Activated T-cell treated with anti-CD3 and anti-CD28 coated beads, Interleukin-2, amount 50 U/mL, for 4 hours (primary cell): Measurements from ENCODE around the gene RBM22. TPM values are rescaled to one million over a fixed set of nuclear protein-coding genes. Genes with fewer than 3 reads are reported as not detected.
"Not testable (repeated sequence)": the region's sequence is repeated elsewhere in the genome, so short reads cannot be mapped to it uniquely, and the experiment has no call there.

Source experiments
- ATAC-seq, 2 donors: fragments of 200-7000 bp; cut with Tn5 transposase; one replicate each; pipeline ENCODE4 v1.10.0; 2021
- DNase-seq: peaks from one replicate; pipeline ENCODE4 v3.0.0-alpha.2; 2020
- H3K27me3 Mint-ChIP-seq: one replicate; pipeline ENCODE4 v1.8.0; 2021; ENCODE audit warnings: low read depth, mixed read lengths
- H3K36me3 Mint-ChIP-seq: one replicate; pipeline ENCODE4 v1.8.0; 2022; ENCODE audit warnings: mixed read lengths; ENCODE audit not compliant: insufficient read depth
- H3K4me1 Mint-ChIP-seq: one replicate; pipeline ENCODE4 v1.8.0; 2021; ENCODE audit warnings: low read depth, mixed read lengths
- H3K4me3 Mint-ChIP-seq: one replicate; pipeline ENCODE4 v1.8.0; 2021; ENCODE audit warnings: mild to moderate bottlenecking, moderate library complexity, mixed read lengths
- H3K9me3 Mint-ChIP-seq: one replicate; pipeline ENCODE4 v1.8.0; 2021; ENCODE audit warnings: mixed read lengths
- total RNA-seq, 3 donors: library from RNA; stranded (reverse); gene quantifications; one replicate each; pipeline ENCODE4 v1.2.1, GENCODE V29; 2021

RBM22 gene
- 10 to 100 TPM; 81.6 to 92.7 (median 86.5) TPM for total RNA-seq

DNA sequence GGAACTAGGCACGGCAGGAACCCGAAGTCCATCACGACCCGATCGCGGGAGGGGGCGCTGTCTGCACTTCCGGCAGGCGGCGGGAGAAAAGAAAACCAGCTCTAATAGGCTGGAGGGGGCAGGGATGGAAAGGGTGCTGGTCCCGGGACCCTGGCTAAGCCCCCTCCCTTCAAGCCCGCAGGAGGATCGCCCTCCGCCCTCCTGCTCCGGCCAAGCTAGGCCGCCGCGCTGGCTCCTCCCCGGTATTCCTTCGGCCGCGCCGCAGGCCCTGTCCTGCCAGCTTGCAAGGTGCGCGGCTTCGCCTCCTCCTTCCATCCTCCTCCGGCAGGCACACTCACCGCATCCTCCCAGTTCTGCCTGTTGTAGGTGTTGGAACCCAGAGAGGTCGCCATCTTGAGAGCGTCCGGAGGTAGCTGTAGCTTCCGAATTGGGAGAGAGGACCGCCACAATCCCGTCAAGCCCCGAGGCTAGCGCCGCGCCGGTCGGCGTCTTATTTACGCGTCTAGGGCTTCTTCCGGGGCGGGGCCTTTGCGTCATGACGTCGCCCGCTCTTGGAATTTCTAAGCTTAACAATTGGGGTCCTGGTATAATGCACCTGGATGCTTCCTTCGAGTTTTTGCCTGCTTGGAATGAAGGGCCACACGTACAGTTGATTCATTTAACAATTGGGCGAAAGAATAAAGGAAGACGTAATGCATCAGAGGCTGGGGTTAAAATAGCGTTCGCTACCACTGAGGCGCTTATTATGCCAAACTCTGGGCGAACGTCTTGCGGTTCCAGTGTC lies at the start of gene RBM22:
Gene RBM22 (minus strand): TSS at position 469 of the 784 bp plus-strand sequence. CDS start 77 bp downstream, at position 392.
- H3K4me3 Mint-ChIP-seq: no peak within 1 kb of the TSS
- DNase-seq: peak; percentile 87
- no peaks in the 10 kb centered on the region for H3K27me3 Mint-ChIP-seq
- peak; percentile 94 to 97 for ATAC-seq
- no peaks in the 10 kb centered on the region for H3K9me3 Mint-ChIP-seq
- peaks cover 25% of the 10 kb centered on the region for H3K36me3 Mint-ChIP-seq
- H3K4me1 Mint-ChIP-seq: peaks cover 9% of the 10 kb centered on the region

DNA sequence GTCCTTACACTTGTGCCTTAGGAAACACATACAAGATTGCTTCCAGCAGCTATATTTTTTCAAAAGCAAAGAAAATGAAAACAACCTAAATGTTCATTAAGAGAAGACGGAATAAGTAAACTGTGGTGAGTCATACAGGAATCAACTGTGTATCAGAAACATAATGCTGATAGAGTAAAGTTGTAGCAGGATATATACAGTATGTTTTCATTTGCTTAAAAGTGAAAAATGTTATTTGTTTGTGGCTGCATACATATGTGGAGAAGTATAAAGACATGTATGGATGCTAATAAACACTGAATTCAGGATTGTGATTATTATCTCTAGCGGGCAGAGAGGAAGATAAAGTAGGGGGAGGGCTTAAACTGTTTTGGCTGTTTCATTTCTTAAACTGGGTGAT lies 49.6 kb upstream of the RBM22 start:
- H3K4me3 Mint-ChIP-seq: no peak overlapping the region
- peaks cover 48% of the 10 kb centered on the region for H3K36me3 Mint-ChIP-seq
- ATAC-seq (no peak), DNase-seq (no peak)
- no peaks in the 10 kb centered on the region for H3K27me3 Mint-ChIP-seq
- H3K4me1 Mint-ChIP-seq: peaks cover 45% of the 10 kb centered on the region
- no peaks in the 10 kb centered on the region for H3K9me3 Mint-ChIP-seq

DNA sequence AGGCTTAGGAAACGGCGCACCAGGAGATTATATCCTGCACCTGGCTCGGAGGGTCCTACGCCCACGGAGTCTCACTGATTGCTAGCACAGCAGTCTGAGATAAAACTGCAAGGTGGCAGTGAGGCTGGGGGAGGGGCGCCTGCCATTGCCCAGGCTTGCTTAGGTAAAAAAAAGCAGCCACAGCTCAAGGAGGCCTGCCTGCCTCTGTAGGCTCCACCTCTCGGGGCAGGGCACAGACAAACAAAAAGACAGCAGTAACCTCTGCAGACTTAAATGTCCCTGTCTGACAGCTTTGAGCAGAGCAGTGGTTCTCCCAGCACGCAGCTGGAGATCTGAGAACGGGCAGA lies 42.3 kb upstream of the RBM22 start:
- not testable (repeated sequence) for ATAC-seq, H3K9me3 Mint-ChIP-seq, DNase-seq, H3K4me3 Mint-ChIP-seq, H3K27me3 Mint-ChIP-seq
- peaks cover 67% of the 10 kb centered on the region for H3K4me1 Mint-ChIP-seq
- H3K36me3 Mint-ChIP-seq: peaks cover 38% of the 10 kb centered on the region

DNA sequence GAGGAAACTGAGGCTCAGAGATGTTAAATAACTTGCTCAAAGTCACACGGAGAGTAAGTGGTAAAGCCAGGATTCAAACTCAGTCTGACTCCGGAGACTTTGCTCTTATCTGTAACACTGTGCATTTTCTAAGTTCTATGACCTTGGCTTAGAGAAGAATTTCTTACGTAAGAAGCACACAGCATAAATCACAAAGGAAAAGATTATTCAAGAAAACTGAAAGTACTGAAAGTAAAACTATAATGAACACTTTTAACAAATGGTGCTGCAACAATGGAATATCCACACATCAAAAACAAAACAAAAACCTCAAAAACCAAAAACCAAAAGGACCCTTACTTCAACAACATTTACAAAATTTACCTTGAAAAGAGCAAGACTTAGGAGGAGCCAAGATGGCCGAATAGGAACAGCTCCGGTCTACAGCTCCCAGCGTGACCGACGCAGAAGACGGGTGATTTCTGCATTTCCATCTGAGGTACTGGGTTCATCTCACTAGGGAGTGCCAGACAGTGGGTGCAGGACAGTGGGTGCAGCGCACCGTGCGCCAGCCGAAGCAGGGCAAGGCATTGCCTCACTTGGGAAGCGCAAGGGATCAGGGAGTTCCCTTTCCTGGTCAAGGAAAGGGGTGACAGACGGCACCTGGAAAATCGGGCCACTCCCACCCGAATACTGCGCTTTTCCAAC lies 41.7 kb upstream of the RBM22 start:
- H3K36me3 Mint-ChIP-seq: peaks cover 40% of the 10 kb centered on the region
- ATAC-seq: peak; percentile 79
- DNase-seq, H3K9me3 Mint-ChIP-seq, H3K27me3 Mint-ChIP-seq: not testable (repeated sequence)
- H3K4me1 Mint-ChIP-seq: peaks cover 72% of the 10 kb centered on the region
- H3K4me3 Mint-ChIP-seq: peak overlapping the region; percentile 49

DNA sequence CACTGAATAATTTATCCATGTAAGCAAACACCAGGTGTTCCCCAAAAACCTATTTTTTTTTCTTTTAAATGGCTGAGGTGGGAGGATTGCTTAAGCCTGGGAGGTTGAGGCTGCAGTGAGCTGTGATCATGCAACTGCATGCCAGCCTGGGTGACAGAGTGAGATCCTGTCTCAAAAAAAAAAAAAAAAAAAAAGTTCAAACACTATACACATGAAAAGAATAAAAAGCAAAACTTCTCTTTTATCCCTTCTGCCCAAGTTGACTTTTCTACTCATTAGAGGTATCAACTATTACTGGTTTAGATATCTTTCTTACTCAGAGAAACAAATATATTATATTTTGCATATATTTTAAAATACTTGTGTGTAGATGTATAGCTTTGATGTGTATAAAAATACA lies 40.1 kb upstream of the RBM22 start:
- Mint-ChIP-seq H3K36me3 (peaks cover 54% of the 10 kb centered on the region), H3K9me3 (peaks cover 9% of the 10 kb centered on the region), H3K27me3 (no peaks in the 10 kb centered on the region), H3K4me1 (peaks cover 77% of the 10 kb centered on the region), H3K4me3 (no peak overlapping the region)
- ATAC-seq: no peak
- no peak for DNase-seq

DNA sequence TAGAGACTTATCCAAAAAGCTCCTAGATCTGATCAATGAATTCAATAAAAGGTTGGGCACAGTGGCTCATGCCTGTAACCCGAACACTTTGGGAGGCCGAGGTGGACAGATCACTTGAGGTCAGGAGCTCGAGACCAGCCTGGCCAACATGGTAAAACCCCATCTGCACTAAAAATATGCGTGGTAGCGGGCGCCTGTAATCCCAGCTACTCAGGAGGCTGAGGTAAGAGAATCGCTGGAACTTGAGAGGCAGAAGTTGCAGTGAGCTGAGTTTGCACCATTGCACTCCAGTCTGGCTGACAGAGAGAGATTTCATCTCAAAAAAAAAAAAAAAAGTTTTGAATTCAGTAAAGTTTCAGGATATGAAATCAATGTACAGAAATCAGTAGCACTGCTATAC lies 38.0 kb upstream of the RBM22 start:
- ATAC-seq (no peak), DNase-seq (no peak)
- H3K4me3 Mint-ChIP-seq: no peak overlapping the region
- H3K36me3 Mint-ChIP-seq: peaks cover 65% of the 10 kb centered on the region
- peaks cover 9% of the 10 kb centered on the region for H3K9me3 Mint-ChIP-seq
- no peaks in the 10 kb centered on the region for H3K27me3 Mint-ChIP-seq
- peaks cover 78% of the 10 kb centered on the region for H3K4me1 Mint-ChIP-seq

DNA sequence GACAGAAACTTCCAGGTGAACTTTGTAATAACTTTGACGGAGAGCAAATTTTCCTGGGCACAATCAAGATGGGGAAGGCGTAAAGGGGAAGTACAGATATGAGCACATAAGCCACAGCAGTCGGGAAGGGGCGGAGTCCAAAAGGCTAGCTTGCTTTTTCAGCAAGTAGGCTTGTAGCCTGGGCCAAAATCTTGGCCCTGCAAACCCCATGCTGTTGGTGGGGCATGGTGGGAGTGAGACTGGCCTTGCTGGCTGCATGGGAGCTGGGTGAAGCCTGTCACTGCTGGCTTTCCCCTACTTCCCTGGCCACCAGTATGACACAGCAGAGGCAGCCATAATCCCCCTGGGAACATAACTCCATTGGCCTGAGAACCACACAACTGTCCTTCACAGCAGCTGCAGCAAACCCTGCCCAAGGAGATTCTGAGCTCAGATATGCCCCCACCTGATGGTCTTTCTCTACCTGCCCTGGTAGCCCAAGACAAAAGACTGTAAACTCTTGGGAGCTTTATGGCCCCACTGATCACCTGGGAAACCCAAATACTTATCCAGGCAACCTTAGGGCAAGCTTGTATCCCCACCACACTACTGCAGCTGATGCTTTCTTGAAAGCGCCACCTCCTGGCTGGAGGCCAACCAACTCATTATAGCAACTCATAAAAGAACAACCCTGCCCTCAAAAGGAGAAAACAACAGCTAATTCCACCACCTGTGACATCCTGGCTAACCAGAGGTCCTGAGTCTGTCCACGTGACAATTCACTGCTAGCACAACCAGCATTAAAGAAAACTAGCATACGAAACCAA lies 33.9 kb upstream of the RBM22 start:
- H3K9me3 Mint-ChIP-seq: peaks cover 9% of the 10 kb centered on the region
- ATAC-seq (no peak), DNase-seq (no peak)
- H3K36me3 Mint-ChIP-seq: peaks cover 75% of the 10 kb centered on the region
- H3K4me1 Mint-ChIP-seq: peaks cover 43% of the 10 kb centered on the region
- no peak overlapping the region for H3K4me3 Mint-ChIP-seq
- H3K27me3 Mint-ChIP-seq: no peaks in the 10 kb centered on the region

DNA sequence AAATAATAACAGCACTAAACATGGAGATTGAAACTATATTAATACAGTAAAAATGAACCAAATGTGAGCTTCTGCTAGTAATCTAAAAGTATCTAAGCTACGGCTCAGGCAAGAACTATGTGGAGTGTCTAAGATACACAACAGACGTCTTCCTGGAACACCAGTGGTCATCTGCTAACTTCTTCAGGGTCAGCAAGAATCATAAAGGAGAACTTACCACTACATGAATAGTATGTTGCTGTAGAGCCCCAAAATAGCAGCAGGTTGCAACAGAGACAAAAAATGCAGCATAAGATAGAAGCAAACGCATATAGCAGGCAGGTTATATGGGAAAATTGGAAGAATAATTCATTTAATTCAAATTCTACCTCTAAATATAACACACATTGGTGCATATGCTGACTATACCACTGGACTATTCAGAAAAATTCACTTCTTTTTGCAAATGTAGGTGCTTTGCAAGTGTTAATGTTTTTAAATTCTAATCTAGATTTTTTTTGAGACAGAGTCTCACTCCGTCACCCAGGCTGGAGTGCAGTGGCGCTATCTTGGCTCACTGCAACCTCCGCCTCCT lies 30.9 kb upstream of the RBM22 start:
- ATAC-seq (no peak), DNase-seq (no peak)
- no peak overlapping the region for H3K4me3 Mint-ChIP-seq
- peaks cover 5% of the 10 kb centered on the region for H3K9me3 Mint-ChIP-seq
- H3K4me1 Mint-ChIP-seq: peaks cover 14% of the 10 kb centered on the region
- peaks cover 65% of the 10 kb centered on the region for H3K36me3 Mint-ChIP-seq
- no peaks in the 10 kb centered on the region for H3K27me3 Mint-ChIP-seq

- no peak for DNase-seq
- H3K36me3 Mint-ChIP-seq: peaks cover 49% of the 10 kb centered on the region
- H3K9me3 Mint-ChIP-seq: no peaks in the 10 kb centered on the region
- no peak overlapping the region for H3K4me3 Mint-ChIP-seq
- ATAC-seq: no peak
- H3K27me3 Mint-ChIP-seq: no peaks in the 10 kb centered on the region
- peaks cover 5% of the 10 kb centered on the region for H3K4me1 Mint-ChIP-seq
Observed at GRCh38 chr5:150729859-150730258, 29.0 kb upstream of the RBM22 start.

GRCh38 chr5:150723845-150724244 lies 23.0 kb upstream of the RBM22 start:
- ATAC-seq (no peak), DNase-seq (no peak)
- H3K36me3 Mint-ChIP-seq: peaks cover 36% of the 10 kb centered on the region
- no peaks in the 10 kb centered on the region for H3K9me3 Mint-ChIP-seq
- H3K4me3 Mint-ChIP-seq: no peak overlapping the region
- H3K27me3 Mint-ChIP-seq: no peaks in the 10 kb centered on the region
- H3K4me1 Mint-ChIP-seq: no peaks in the 10 kb centered on the region

DNA sequence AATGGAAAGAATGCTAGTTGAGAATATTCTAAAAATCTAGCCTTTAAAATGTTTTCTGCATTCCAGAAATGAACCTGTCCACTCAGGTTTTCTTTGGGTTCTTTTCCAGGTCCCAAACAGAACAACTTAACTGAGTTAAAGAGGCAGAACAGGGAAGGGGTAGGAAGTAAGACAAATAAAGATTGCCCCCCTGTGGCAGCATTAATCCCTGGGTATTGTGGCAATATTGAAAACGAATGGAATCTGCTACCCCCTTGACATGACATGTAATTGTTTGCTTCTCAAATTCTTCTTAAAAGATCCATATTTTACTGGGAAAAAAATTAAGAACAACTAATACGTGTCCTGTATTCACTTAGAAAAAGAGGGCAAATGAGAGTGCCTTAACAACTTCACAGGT lies 9.3 kb upstream of the RBM22 start:
- Mint-ChIP-seq H3K9me3 (no peaks in the 10 kb centered on the region), H3K4me3 (no peak overlapping the region), H3K36me3 (peaks cover 28% of the 10 kb centered on the region), H3K27me3 (no peaks in the 10 kb centered on the region), H3K4me1 (no peaks in the 10 kb centered on the region)
- DNase-seq (no peak), ATAC-seq (no peak)

GRCh38 chr5:150706776-150707390 lies 6.0 kb upstream of the RBM22 start:
- peaks cover 2% of the 10 kb centered on the region for H3K4me1 Mint-ChIP-seq
- no peaks in the 10 kb centered on the region for H3K9me3 Mint-ChIP-seq
- no peak overlapping the region for H3K4me3 Mint-ChIP-seq
- peaks cover 21% of the 10 kb centered on the region for H3K36me3 Mint-ChIP-seq
- ATAC-seq (no peak), DNase-seq (no peak)
- H3K27me3 Mint-ChIP-seq: no peaks in the 10 kb centered on the region

GRCh38 chr5:150703762-150704161 lies 2.9 kb upstream of the RBM22 start:
- H3K4me1 Mint-ChIP-seq: peaks cover 2% of the 10 kb centered on the region
- no peak for DNase-seq
- no peaks in the 10 kb centered on the region for H3K27me3 Mint-ChIP-seq
- no peak for ATAC-seq
- H3K4me3 Mint-ChIP-seq: no peak overlapping the region
- H3K9me3 Mint-ChIP-seq: no peaks in the 10 kb centered on the region
- peaks cover 14% of the 10 kb centered on the region for H3K36me3 Mint-ChIP-seq

DNA sequence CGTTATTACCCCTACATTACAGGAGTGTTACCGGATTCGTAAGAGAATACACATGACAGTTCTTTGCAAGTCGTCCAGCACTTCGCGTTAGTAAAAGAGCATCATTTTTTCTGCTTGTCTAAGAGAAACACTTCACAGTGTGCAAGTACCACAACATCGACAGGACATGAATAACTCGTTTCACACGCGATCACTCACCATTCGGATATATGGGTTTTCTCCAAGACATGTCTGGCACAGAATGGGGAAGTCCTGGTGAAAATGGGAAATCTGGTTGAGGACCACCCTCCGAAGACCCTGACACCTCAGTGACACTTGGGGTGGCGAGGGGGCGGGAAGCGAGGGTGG lies 642 bp downstream of the RBM22 start:
- Mint-ChIP-seq H3K4me1 (peaks cover 9% of the 10 kb centered on the region), H3K27me3 (no peaks in the 10 kb centered on the region)
- ATAC-seq: peak; percentile 13 to 30

More for the DNA sequence above, 642 bp downstream of the RBM22 start:
- DNase-seq: no peak
- Mint-ChIP-seq H3K36me3 (peaks cover 29% of the 10 kb centered on the region), H3K4me3 (no peak overlapping the region), H3K9me3 (no peaks in the 10 kb centered on the region)
